ENCODE data around the gene LHX6.

DNA sequence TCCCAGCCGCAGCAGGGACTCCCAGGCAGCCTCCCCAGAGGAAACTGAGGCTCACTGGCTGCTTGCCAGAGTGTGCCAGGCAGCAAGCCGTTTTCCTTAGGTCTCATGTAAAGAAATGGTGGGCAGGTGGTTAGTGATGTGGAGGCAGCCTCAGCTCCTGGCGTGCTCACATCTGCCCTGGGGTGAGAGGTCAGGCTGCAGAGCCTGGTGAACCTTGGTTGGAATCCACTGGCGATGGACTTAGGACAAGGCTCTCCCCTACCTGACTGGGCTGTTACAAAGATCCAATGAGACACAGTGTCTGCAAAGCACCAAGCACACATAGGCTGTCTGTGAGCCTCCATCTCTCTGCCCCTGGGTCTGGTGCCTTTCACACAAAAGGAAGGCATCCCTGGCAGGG lies 30.9 kb downstream of the LHX6 start:
- TF ChIP-seq CTCF (IDR thresholded peaks at IDR 0.05) (no peak), TCF7L2 (IDR thresholded peaks at IDR 0.05; ENCODE audit: low read depth, low read length) (no peak), REST (IDR thresholded peaks at IDR 0.05; ENCODE audit: insufficient read depth in 1 of 2, low read depth in 2 of 2, low read length in 1 of 2) (no peak), SIN3A (IDR thresholded peaks at IDR 0.05; ENCODE audit: borderline replicate concordance, insufficient read depth, low read depth, low read length) (no peak)

Data from Panc1 (cell line).